ENCODE measurements around the gene ZCCHC8.
"Not testable (repeated sequence)": the region's sequence is repeated elsewhere in the genome, so short reads cannot be mapped to it uniquely, and the experiment has no call there.

The ZCCHC8 gene

GRCh38 chr12:122469856-122470255 lies 30.9 kb downstream of the ZCCHC8 start:
- not testable (repeated sequence) for DNase-seq

GRCh38 chr12:122467983-122468382 lies 32.7 kb downstream of the ZCCHC8 start:
- DNase-seq: no peak

GRCh38 chr12:122464317-122465042 lies 36.3 kb downstream of the ZCCHC8 start:
- DNase-seq: not testable (repeated sequence)

GRCh38 chr12:122460641-122461040 lies 40.1 kb downstream of the ZCCHC8 start:
- no peak for DNase-seq

GRCh38 chr12:122460061-122460460 lies 40.7 kb downstream of the ZCCHC8 start:
- no peak for DNase-seq

GRCh38 chr12:122459211-122459610 lies 41.5 kb downstream of the ZCCHC8 start:
- DNase-seq: no peak

GRCh38 chr12:122458105-122459035 lies 42.4 kb downstream of the ZCCHC8 start:
- no peak for DNase-seq

GRCh38 chr12:122457627-122458026 lies 43.1 kb downstream of the ZCCHC8 start:
- DNase-seq: no peak

- no peak for DNase-seq
Observed at GRCh38 chr12:122454739-122455138, 46.0 kb downstream of the ZCCHC8 start.

- no peak for DNase-seq
Observed at GRCh38 chr12:122454250-122454721, 46.4 kb downstream of the ZCCHC8 start.

- no peak for DNase-seq
Observed at GRCh38 chr12:122452701-122453285, 47.9 kb downstream of the ZCCHC8 start.

- no peak for DNase-seq
Observed at GRCh38 chr12:122449317-122449716, 51.4 kb downstream of the ZCCHC8 start.

- DNase-seq: not testable (repeated sequence)
Observed at GRCh38 chr12:122447825-122448224, 52.9 kb downstream of the ZCCHC8 start.

- not testable (repeated sequence) for DNase-seq
Observed at GRCh38 chr12:122446390-122446789, 54.3 kb downstream of the ZCCHC8 start.

GRCh38 chr12:122444071-122444470 lies 56.7 kb downstream of the ZCCHC8 start:
- not testable (repeated sequence) for DNase-seq

GRCh38 chr12:122438822-122439221 lies 61.9 kb downstream of the ZCCHC8 start:
- DNase-seq: not testable (repeated sequence)

- peak; percentile 88 to 93 for DNase-seq
Observed at GRCh38 chr12:122437656-122438121, 63.0 kb downstream of the ZCCHC8 start.

GRCh38 chr12:122435186-122435585 lies 65.5 kb downstream of the ZCCHC8 start:
- DNase-seq: no peak

- not testable (repeated sequence) for DNase-seq
Observed at GRCh38 chr12:122429043-122429442, 71.7 kb downstream of the ZCCHC8 start.

GRCh38 chr12:122427403-122427802 lies 73.3 kb downstream of the ZCCHC8 start:
- DNase-seq: no peak

- peak; percentile 44 to 56 for DNase-seq
Observed at GRCh38 chr12:122423258-122424165, 77.2 kb downstream of the ZCCHC8 start.

GRCh38 chr12:122422730-122423257 lies 77.9 kb downstream of the ZCCHC8 start:
- DNase-seq: peak; percentile 44 to 56

All from NCI-H524 (cell line).